ENCODE data around the gene ASB5. TPM values are rescaled to one million over a fixed set of nuclear protein-coding genes. Genes with fewer than 3 reads are reported as not detected.

The ASB5 gene
- total RNA-seq, 1 donor from 2014 or later = 2.8 TPM

DNA sequence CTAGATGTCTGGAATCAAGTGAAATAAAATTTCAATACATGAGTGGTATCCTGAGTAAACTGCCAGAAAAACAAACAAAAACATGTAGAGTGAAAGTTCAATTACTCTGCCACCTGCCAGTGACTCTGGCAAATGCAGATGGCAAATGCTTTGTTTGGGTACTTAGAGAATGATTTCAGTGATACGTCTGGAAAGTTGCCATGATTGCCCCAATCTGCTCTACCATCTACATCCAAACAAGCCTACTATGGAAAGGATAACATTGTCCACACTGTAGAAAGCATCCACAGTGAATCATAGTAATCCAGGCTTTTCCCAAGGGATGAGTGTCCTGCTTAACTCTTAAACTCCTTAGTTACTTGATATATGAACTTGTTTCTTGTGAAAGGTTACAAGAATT lies 77.0 kb downstream of the ASB5 start:
- no peak for ATAC-seq (ENCODE audit: poor library complexity)
- no peak for DNase-seq
- intact Hi-C loops (cut with DNase I) = loop anchor here (10.0 kb wide), 1 partner anchor 83 kb away; no protein-coding TSS in a partner anchor

DNA sequence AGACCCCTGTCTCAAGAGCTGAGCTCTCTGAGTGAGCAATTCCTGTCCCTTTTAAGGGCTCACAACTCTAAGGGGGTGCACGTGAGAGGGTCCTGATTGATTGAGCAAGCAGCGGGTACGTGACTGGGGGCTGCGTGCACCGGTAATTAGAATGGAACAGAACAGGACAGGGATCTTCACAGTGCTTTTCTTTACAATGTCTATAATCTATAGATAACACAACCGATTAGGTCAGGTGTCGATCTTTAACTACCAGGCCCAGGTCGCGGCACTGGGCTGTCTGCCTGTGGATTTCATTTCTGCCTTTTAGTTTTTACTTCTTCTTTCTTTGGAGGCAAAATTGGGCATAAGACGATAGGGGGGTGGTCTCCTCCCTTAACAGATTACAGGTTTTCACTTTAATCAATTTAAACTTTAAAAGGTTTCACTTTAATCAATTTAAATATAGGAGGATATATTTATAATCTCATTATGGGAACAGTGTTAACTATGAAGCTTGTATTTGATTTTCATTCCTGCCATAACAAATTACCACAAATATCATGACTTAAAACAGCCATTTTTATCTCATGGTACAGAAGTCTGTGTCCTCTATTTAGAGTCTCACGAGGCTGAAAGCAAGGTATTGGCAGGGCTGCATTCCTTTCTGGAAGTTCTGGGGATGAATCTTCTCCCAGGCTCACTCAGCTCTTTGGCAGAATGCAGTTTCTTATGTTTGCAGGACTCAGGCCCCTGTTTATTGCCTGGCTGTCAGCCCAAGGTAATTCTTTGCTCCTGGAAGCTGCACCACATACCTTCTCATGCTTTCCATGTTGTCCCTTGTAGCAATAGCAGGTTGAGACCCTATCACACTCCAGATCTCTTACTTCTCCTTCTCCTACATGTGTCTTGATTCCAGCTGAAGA lies 78.9 kb downstream of the ASB5 start:
- no peak for DNase-seq
- intact Hi-C loops (cut with DNase I) = loop anchor here (10.0 kb wide), 1 partner anchor 85 kb away; no protein-coding TSS in a partner anchor
- no peak for ATAC-seq (ENCODE audit: poor library complexity)

DNA sequence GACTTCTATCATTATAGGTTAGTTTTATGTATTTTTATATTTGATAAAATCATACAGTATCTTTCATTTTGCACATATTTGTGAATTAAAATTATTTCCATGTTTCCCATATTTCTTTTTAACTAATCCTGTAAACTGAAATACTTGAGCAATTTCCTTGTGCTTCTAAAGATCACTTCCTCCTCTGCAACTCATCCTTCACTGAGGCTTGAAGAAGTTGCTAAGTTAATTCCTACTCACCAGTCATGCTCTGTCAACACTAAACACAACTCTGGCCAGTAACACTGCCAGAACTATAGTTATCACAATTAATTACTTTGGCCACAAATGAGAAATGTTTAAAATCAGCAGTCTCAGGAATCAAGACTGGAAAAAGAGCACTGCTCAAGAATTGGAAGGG lies 80.4 kb downstream of the ASB5 start:
- intact Hi-C loops (cut with DNase I) = no loop called here
- DNase-seq (no peak), ATAC-seq (ENCODE audit: poor library complexity) (no peak)

DNA sequence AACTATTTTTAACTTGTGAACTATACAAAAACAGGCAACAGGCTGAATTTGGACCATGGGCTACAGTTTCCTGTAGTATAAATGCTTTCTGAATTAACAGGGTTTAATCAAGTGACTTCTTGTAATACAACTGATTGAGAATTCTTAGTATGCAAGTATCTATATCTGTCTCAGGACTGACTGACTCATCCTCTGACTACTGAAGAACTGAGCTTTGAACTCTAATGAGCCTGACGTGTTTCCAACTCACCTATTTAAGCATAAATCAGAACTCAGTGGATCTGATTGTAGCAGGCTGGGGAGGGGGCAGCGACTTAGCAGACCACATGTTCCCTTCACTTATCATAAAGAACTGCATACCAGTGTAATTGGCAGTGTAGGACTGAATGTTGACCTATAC lies 81.4 kb downstream of the ASB5 start:
- DNase-seq = no peak
- ATAC-seq (ENCODE audit: poor library complexity) = no peak
- intact Hi-C loops (cut with DNase I) = no loop called here

DNA sequence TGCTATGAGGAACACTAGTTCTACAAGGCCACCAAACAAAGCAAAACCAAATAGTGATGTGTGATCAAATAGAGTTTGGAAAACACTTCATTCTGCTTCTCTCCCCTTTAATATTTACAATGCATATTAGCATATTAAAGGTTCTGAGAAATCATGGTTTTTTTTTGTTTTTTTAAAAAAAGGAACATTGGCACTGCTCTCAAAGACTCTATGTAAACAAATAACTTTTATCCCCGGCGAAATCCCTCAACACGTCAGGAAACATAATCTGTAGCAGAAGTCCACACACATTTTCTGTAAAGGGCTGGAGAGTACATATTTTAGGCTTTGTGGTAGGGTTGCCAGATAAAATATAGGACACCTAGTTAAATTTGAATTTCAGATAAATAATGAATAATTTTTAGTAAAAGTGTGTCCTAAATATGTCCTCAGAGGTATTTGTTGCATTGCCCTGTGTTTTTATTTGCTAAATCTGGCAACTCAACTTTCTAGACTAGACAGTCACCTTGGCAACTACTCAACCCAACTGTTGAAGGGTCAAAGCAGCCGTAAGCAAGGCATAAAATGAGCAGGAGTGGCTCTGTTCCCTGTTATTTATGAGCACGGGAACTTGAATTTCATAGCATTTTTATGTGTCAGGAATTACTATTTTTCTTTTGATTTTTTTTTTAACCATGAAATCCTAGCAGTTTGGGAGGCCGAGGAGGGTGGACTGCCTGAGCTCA lies 82.2 kb downstream of the ASB5 start:
- ATAC-seq (ENCODE audit: poor library complexity) = no peak

DNA sequence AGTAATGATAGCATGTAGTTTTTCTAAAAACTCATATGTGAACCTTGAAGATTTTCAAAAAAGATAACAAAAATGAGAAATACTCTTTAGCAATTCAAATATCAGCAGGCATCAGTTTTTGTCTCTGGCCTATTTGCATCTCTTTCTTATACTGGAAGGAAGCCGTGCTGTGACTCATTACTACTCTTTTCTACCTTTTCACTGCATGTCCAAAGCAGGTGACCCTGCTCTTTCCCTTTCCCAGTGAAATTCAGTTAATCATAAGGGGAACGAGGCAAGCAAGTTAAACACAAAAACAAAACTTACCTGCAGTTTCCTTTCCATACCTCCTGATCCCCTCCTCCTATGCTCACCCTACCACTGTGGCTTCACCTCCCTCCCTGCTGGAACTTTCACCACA lies 83.0 kb downstream of the ASB5 start:
- intact Hi-C loops (cut with DNase I) = no loop called here
- DNase-seq = no peak
- no peak for ATAC-seq (ENCODE audit: poor library complexity)

More for the DNA sequence above, 82.2 kb downstream of the ASB5 start:
- intact Hi-C loops (cut with DNase I) = no loop called here
- DNase-seq = no peak

DNA sequence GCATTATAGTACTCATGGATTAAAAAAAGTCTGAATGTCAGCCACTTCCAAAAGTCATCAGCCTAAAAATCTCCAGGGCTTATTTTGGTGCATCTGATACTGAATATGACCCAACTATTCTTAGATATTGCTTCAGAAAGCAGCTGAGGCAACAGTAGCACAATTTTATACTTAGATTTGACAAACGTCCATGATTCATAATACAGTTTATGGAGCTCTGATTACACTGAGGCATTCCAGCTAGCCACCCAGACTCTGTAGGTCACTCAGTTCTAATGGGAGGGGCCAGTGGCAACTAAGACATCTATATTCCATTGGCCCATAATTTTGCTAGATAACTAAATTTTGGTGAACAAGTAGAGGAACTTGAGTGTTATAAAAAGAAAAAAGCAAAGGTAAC lies 84.0 kb downstream of the ASB5 start:
- intact Hi-C loops (cut with DNase I) = no loop called here
- ATAC-seq (ENCODE audit: poor library complexity) = no peak

More for the DNA sequence above, 84.0 kb downstream of the ASB5 start:
- no peak for DNase-seq

Other genes with a start within 250 kb of the ASB5 start
- gene WDR17, start 203.4 kb downstream of the ASB5 start, total RNA-seq = 0.32 TPM
- gene SPATA4, start 73.6 kb downstream of the ASB5 start, total RNA-seq = 0.32 TPM
- 82.2 TPM for gene SPCS3, start 50.7 kb upstream of the ASB5 start, total RNA-seq